GM21717 (cell line): ENCODE data around the gene RAP1GAP.

Experiments used
- ATAC-seq: cut with Tn5 transposase; IDR thresholded peaks from one replicate; pipeline ENCODE4 v1.9.1; 2021; ENCODE audit warnings: mild to moderate bottlenecking, moderate library complexity; ENCODE audit not compliant: unreplicated experiment

RAP1GAP gene

DNA sequence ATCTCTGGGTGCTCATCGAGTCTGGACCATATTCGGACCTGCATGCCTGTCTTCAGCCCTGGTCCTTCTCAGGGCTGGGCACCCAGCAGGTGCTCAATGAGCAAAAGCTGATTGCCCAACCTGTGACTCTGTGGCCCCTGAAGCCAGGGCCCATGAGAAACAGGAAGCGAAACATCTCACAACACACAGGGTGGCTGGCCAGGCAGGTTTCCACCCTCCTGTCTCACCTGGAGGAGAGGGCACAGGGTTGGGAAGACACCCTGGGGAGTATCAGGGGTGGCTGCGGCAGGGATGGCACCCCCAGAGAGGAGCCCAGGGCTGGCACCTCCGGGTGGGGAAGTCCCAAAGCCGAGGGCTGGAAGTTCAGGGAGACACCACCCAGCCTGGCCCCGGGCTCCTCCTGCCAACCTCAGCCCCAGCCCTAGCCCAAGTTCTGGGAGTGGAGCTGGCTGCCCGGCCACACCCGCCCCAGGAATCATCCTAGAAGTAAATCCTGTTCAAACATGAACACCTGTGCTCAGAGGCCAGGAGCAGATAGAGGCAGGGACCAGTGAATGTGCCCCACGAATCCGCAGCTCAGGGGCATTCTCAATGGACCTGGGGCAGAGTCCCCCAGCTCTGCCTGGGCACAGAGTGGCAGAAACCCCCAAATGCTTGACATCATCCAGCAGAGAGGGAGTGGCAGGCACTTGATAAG is 54.6 kb downstream of the RAP1GAP start:
- no peak for ATAC-seq

DNA sequence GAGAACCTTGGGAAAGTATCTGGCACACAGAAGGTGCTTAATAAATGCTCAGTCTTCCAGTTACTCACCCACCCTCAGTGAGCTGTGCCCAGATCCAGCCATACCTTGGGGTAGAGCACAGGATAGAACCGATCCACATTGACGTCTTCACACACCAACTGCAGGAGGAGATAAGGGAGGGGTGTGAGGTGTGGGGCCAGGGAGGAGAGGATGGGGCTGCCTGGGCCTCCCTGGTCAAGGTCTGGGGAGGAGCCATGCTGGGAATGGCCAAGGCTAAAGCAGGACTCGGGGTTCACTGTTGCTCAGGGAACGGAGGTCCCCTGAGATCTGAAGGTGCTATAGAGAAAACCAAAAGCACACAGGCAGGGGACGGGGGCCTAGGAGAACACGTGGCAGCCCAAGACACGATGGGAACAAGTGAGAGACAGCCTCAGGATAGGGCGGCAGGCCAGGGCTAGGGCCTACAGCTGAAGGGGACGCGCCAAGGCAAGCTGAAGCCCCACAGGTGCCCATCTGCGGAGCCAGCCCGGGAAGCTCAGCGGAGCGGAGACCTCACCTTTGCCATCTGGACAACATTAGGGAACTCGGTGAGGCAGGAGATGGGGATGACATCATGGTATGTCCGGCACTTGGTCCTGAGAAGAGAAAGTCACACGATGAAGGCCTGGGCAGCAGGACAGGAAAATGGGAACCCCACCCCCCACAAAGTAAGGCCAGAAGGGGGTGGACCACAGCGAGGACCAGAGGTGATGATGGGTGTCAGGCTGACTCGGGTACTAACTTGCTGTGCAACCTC is 55.9 kb downstream of the RAP1GAP start:
- ATAC-seq = no peak

GRCh38 chr1:21612057-21612456 is 57.1 kb downstream of the RAP1GAP start:
- no peak for ATAC-seq

- ATAC-seq = no peak
Measured at GRCh38 chr1:21610989-21611785, 58.0 kb downstream of the RAP1GAP start.

DNA sequence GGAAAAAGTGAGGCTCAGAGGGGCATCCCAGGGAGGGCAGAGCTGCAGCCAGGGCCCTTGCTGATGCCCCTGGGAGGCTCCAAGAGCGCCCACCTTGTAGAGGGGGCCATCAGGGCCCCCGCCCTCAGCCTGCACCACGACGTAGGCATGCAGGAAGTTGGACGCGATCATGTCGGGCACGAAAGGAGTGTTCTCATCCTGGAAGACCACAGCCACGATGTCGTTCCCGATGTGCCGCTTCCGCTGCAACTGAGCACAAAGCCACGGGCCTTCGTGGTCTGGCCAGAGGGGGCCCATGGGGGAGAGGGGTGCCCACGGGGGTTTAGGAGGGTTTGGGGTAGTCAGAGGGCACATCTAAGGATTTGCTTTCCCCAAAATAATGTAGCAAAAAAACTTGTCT is 59.1 kb downstream of the RAP1GAP start:
- ATAC-seq = no peak

- ATAC-seq = no peak
Measured at GRCh38 chr1:21608798-21609197, 60.4 kb downstream of the RAP1GAP start.

- no peak for ATAC-seq
Measured at GRCh38 chr1:21607549-21608529, 61.3 kb downstream of the RAP1GAP start.

- ATAC-seq = no peak
Measured at GRCh38 chr1:21605964-21606705, 63.0 kb downstream of the RAP1GAP start.

GRCh38 chr1:21605012-21605715 is 64.0 kb downstream of the RAP1GAP start:
- ATAC-seq = no peak

DNA sequence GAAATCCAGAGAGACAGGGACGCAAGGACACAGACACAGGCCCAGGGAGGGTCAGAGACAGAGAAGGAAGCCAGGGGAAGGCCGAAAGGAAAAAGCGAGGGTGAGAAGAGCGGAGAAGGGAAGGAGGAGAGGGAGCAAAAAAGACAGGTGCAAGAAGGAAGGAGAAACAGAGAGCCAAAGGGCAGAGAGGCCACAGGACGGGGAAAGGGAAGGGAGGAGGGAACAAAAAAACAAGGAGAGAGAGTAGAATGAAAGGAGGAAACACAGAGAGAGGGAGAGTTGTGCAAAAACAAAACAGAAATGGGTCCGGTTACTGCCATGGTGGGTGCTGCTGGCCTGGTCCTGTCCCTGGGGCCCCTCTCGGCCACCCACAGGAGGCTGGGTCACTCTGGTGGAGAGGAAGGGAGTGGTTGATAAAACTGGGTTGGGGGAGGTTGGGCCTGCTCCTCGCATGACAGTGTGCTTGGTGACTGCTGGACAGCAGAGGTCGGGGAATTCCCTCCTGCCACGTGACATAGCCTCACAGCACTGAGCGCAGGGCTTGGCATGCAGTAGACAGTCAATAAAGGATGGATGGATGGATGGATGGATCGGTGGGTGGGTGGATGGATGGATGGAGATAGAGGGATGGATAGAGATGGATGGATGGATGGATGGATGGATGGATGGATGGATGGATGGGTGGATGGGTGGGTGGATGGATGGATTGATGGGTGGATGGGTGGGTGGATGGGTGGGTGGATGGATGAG is 64.8 kb downstream of the RAP1GAP start:
- ATAC-seq = no peak

DNA sequence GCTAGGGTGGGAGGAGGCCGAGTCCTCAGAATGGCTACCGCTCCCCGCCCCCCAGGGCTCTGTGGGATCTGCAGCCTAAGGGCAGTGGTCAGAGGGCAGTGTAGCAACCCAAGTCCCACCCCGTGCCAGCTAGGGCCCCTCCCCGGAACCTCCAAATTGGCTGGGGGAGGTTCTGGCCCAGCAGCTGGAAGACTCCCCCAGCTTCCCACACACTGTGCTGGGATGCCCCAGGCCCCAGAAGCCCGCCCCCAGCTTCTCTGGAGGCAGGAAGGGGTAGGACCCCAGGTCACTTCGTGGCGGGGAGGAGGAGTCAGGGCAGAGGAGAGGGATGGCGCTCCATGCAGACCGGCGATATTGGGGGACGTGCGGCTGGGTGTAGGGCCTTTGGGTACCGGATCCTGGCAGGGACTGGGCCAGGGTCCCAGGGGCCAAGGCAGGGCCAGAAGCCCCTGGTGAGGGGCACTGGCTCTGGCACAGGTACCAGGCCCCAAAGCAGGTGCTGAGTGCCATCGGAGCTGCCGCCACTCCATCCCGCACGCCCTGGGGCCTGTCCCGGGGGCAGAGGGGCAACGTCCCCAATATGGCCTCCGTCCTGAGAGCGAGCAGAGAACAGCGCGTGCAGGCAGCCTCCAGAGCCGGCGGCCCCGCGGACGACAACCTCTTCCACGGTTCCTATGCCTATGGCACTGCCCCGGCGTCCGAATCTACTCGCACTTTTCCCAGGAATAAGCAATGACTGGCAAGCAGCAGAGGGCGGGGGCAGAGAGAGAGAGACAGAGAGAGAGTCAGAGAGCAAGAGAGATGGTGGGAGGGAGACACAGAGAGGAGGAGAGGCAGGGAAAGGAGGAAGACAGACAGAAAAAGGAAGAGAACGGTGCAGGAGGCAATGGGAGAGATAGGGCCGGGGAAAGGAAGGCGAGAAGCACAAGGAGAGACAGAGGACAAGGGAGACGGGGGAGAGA is 65.7 kb downstream of the RAP1GAP start:
- ATAC-seq = no peak

GRCh38 chr1:21601278-21602048 is 67.7 kb downstream of the RAP1GAP start:
- no peak for ATAC-seq

DNA sequence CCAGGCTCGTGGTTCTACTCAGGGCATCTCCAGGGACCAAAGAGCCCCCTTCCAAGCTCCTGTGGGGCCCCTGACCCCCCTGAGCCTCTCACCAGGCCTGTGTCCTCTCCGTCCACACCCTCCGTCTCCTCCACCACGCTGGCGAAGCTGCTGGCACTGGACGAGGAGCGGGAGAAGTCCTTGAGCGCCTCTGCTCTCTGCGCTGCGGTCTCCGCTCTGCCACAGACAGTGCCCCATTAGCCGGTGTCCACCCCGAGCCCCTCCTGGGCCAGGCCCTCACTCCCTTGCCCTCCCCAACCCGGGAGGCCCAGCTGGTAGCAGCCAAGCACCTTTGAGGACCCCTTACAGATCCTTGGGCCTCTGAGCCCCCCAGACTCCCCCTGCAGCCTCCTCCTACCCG is 69.8 kb downstream of the RAP1GAP start:
- ATAC-seq = no peak

DNA sequence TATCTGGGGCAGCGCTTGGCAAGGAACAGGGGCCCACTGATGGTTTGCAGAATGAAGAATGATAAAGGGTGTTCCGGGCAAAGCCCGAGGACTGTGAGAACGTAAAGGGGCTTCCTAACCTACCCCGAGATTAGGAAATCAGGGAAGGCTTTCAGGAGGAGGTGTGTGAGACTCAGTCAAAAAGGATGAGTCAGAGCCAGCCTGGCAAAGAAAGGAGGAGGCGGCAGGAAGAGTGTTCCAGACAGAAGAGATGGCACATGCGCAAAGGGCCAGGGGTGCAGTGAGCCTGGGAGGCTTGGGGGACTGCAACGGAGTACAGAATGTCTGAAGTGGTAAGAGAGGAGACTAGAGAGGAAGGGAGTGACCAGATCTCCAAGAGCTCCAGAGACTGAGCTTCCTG is 70.3 kb downstream of the RAP1GAP start:
- no peak for ATAC-seq

DNA sequence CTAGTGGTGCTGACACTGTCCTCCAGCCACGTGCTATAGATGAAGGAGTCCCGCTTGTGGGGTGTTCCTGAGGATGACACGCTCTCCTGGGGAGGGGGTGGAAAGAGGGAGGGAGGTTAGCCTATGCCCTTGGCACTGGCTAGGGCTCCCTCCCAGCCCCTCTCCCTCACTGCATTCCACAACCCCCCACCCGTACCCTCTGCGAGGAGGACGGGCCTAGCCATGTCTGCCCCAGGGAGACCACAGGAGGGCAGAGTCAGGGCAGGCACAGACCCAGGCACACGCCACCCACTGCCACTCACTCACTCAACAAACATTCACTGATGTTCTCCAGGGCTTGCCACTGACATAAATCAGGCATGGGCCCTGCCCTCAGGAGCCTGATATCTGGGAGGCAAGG is 70.7 kb downstream of the RAP1GAP start:
- ATAC-seq = no peak

- no peak for ATAC-seq
Measured at GRCh38 chr1:21597753-21598152, 71.4 kb downstream of the RAP1GAP start.

DNA sequence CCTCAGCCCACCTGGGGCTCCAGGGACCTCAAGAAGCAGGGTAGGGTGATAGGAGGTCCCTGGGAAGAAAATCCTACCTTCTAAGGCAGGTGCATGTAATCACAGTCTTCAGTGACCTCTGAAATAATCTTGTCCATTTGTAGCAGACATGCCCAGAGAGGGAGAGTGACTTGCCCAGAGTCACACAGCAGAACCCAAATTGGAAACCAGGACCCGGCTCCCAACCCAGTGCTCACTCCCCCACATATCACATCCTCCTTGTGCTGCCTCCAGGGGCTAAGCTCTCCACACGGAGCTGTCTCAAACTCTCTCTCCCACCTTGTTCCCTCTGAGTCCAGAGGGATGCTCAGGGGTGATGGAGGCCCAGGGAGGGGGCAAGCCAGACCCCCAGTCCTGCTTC is 72.5 kb downstream of the RAP1GAP start:
- no peak for ATAC-seq
